ENCODE data around the gene TET3.

TET3 gene

GRCh38 chr2:73964223-73964622, 20.5 kb upstream of the TET3 start:
- no peak for DNase-seq (ENCODE audit: low read depth in 1 of 2, low spot score in 1 of 2)

GRCh38 chr2:73965053-73965452, 19.7 kb upstream of the TET3 start:
- DNase-seq (ENCODE audit: low read depth in 1 of 2, low spot score in 1 of 2) = no peak

GRCh38 chr2:73968357-73968937, 16.3 kb upstream of the TET3 start:
- DNase-seq (ENCODE audit: low read depth in 1 of 2, low spot score in 1 of 2) = no peak

GRCh38 chr2:73969356-73969755, 15.4 kb upstream of the TET3 start:
- no peak for DNase-seq (ENCODE audit: low read depth in 1 of 2, low spot score in 1 of 2)

- no peak for DNase-seq (ENCODE audit: low read depth in 1 of 2, low spot score in 1 of 2)
These were observed 14.4 kb upstream of the TET3 start for GRCh38 chr2:73970141-73970803.

- DNase-seq (ENCODE audit: low read depth in 1 of 2, low spot score in 1 of 2) = peak in 1 of 2 donors; percentile 16
These were observed 13.7 kb upstream of the TET3 start for GRCh38 chr2:73970850-73971471.

- no peak for DNase-seq (ENCODE audit: low read depth in 1 of 2, low spot score in 1 of 2)
These were observed 13.0 kb upstream of the TET3 start for GRCh38 chr2:73971722-73972121.

GRCh38 chr2:73972846-73973245, 11.9 kb upstream of the TET3 start:
- DNase-seq (ENCODE audit: low read depth in 1 of 2, low spot score in 1 of 2) = no peak

GRCh38 chr2:73975731-73976130, 9.0 kb upstream of the TET3 start:
- DNase-seq (ENCODE audit: low read depth in 1 of 2, low spot score in 1 of 2) = no peak

GRCh38 chr2:73976803-73977202, 7.9 kb upstream of the TET3 start:
- no peak for DNase-seq (ENCODE audit: low read depth in 1 of 2, low spot score in 1 of 2)

- DNase-seq (ENCODE audit: low read depth in 1 of 2, low spot score in 1 of 2) = no peak
These were observed 7.2 kb upstream of the TET3 start for GRCh38 chr2:73977466-73977865.

GRCh38 chr2:73979021-73979420, 5.7 kb upstream of the TET3 start:
- DNase-seq (ENCODE audit: low read depth in 1 of 2, low spot score in 1 of 2) = peak in 1 of 2 donors; percentile 45

- no peak for DNase-seq (ENCODE audit: low read depth in 1 of 2, low spot score in 1 of 2)
These were observed 5.0 kb upstream of the TET3 start for GRCh38 chr2:73979686-73980085.

- no peak for DNase-seq (ENCODE audit: low read depth in 1 of 2, low spot score in 1 of 2)
These were observed 4.1 kb upstream of the TET3 start for GRCh38 chr2:73980566-73980965.

- no peak for DNase-seq (ENCODE audit: low read depth in 1 of 2, low spot score in 1 of 2)
These were observed 3.4 kb upstream of the TET3 start for GRCh38 chr2:73981081-73982001.

- DNase-seq (ENCODE audit: low read depth in 1 of 2, low spot score in 1 of 2) = no peak
These were observed 2.5 kb upstream of the TET3 start for GRCh38 chr2:73982140-73982617.

GRCh38 chr2:73983322-73984202, 1.1 kb upstream of the TET3 start:
- no peak for DNase-seq (ENCODE audit: low read depth in 1 of 2, low spot score in 1 of 2)

- peak in 1 of 2 donors; percentile 59 for DNase-seq (ENCODE audit: low read depth in 1 of 2, low spot score in 1 of 2)
These were observed 205 bp downstream of the TET3 start for GRCh38 chr2:73984922-73985307.

- DNase-seq (ENCODE audit: low read depth in 1 of 2, low spot score in 1 of 2) = peak in 1 of 2 donors; percentile 52
These were observed 786 bp downstream of the TET3 start for GRCh38 chr2:73985308-73986084.

All from activated T-helper 1 cell treated with anti-CD3 and anti-CD28 coated beads, Interleukin-2, amount 50 U/mL, for 16 hours (primary cell).